Mesenchymal stem cell (in vitro differentiated cells and primary cell): ENCODE results near the gene PHF23.

Source experiments
- DNase-seq: peaks from one replicate; pipeline ENCODE4 v3.0.0-alpha.2; 2013
- H2AFZ ChIP-seq: one replicate; pipeline ENCODE4 v1.6.1; 2013; ENCODE audit warnings: low read depth, mild to moderate bottlenecking, control low read depth, inconsistent platforms, low read length, moderate library complexity
- H2AK5ac ChIP-seq: 2 replicates; pipeline ENCODE4 v1.6.1; 2013; ENCODE audit warnings: low read length, moderate library complexity, mild to moderate bottlenecking, inconsistent platforms; ENCODE audit not compliant: severe bottlenecking
- H2BK120ac ChIP-seq: one replicate; pipeline ENCODE4 v1.6.1; 2013; ENCODE audit warnings: low read depth, mild to moderate bottlenecking, inconsistent platforms, low read length, moderate library complexity
- H2BK12ac ChIP-seq, 2 experiments: one replicate each; pipeline ENCODE4 v1.6.1; 2013; ENCODE audit warnings: inconsistent platforms in 2 of 2, low read length in 2 of 2, mild to moderate bottlenecking in 2 of 2, moderate library complexity in 2 of 2, control low read depth in 1 of 2
- H2BK15ac ChIP-seq: one replicate; pipeline ENCODE4 v1.6.1; 2013; ENCODE audit warnings: mild to moderate bottlenecking, low read depth, inconsistent platforms; ENCODE audit not compliant: poor library complexity, severe bottlenecking
- H2BK5ac ChIP-seq: 2 replicates; pipeline ENCODE4 v1.6.1; 2013; ENCODE audit warnings: low read depth, mild to moderate bottlenecking, low read length, control low read depth, inconsistent platforms; ENCODE audit not compliant: poor library complexity, severe bottlenecking
- H3K14ac ChIP-seq, 2 experiments: one replicate each; pipeline ENCODE4 v1.6.1; 2013; ENCODE audit warnings: inconsistent platforms in 2 of 2, low read length in 2 of 2, control low read depth in 1 of 2, mild to moderate bottlenecking in 1 of 2, moderate library complexity in 1 of 2
- H3K18ac ChIP-seq, 2 experiments: one replicate each; pipeline ENCODE4 v1.6.1; 2013; ENCODE audit warnings: inconsistent platforms in 2 of 2, low read length in 2 of 2, control low read depth in 1 of 2, low read depth in 1 of 2, mild to moderate bottlenecking in 1 of 2
- H3K23ac ChIP-seq, 2 experiments: one replicate each; pipeline ENCODE4 v1.6.1; 2013; ENCODE audit warnings: inconsistent platforms in 2 of 2, low read length in 2 of 2, mild to moderate bottlenecking in 2 of 2, moderate library complexity in 2 of 2, control low read depth in 1 of 2
- H3K27ac ChIP-seq: 2 replicates; pipeline ENCODE4 v1.5.1; 2013; ENCODE audit warnings: mild to moderate bottlenecking, moderate library complexity, low read length, control low read depth, inconsistent platforms; ENCODE audit not compliant: poor library complexity, severe bottlenecking
- H3K27me3 ChIP-seq, 2 experiments: 2 replicates each; pipeline versions ENCODE4 v1.6.1 to v1.7.0; 2013; ENCODE audit warnings: low read length in 2 of 2, mild to moderate bottlenecking in 2 of 2, moderate library complexity in 2 of 2, control low read depth in 1 of 2, inconsistent platforms in 1 of 2; ENCODE audit not compliant: control insufficient read depth in 1 of 2, insufficient read depth in 1 of 2
- H3K36me3 ChIP-seq, 2 experiments: 2 replicates each; pipeline versions ENCODE4 v1.6.1 to v1.7.0; 2013; ENCODE audit warnings: low read length in 2 of 2, control low read depth in 1 of 2, inconsistent platforms in 1 of 2, low read depth in 1 of 2, mild to moderate bottlenecking in 1 of 2; ENCODE audit not compliant: insufficient read depth in 2 of 2, control insufficient read depth in 1 of 2
- H3K4ac ChIP-seq, 2 experiments: one replicate each; pipeline ENCODE4 v1.6.1; 2013; ENCODE audit warnings: inconsistent platforms in 2 of 2, low read length in 2 of 2, mild to moderate bottlenecking in 2 of 2, moderate library complexity in 2 of 2, control low read depth in 1 of 2, low read depth in 1 of 2
- H3K4me1 ChIP-seq: 2 replicates; pipeline ENCODE4 v1.6.1; 2013; ENCODE audit warnings: low read depth, low read length, control low read depth; ENCODE audit not compliant: control insufficient read depth, insufficient read depth
- H3K4me2 ChIP-seq: 2 replicates; pipeline ENCODE4 v1.6.1; 2013; ENCODE audit warnings: low read length, mild to moderate bottlenecking, inconsistent platforms; ENCODE audit not compliant: poor library complexity, severe bottlenecking
- H3K4me3 ChIP-seq, 2 experiments: 2 replicates each; pipeline versions ENCODE4 v1.5.1 to v1.7.0; 2013; ENCODE audit warnings: low read length in 2 of 2, mild to moderate bottlenecking in 2 of 2, control low read depth in 1 of 2, low read depth in 1 of 2; ENCODE audit not compliant: insufficient read depth in 1 of 2
- H3K79me1 ChIP-seq: replicated peaks from 2 replicates; pipeline ENCODE4 v1.6.1; 2013; ENCODE audit warnings: mild to moderate bottlenecking, control low read depth, low read length, inconsistent platforms; ENCODE audit not compliant: poor library complexity, severe bottlenecking
- H3K9ac ChIP-seq: 2 replicates; pipeline ENCODE4 v1.7.0; 2013; ENCODE audit warnings: mild to moderate bottlenecking, low read length, moderate library complexity
- H3K9me3 ChIP-seq: 2 replicates; pipeline ENCODE4 v1.7.0; 2013; ENCODE audit warnings: mild to moderate bottlenecking, low read length; ENCODE audit not compliant: control insufficient read depth
- H4K8ac ChIP-seq: one replicate; pipeline ENCODE4 v1.6.1; 2013; ENCODE audit warnings: inconsistent platforms, mild to moderate bottlenecking, low read length, moderate library complexity
- H4K91ac ChIP-seq: one replicate; pipeline ENCODE4 v1.6.1; 2013; ENCODE audit warnings: mild to moderate bottlenecking, low read length, inconsistent platforms
- WGBS: methylation state at CpG from one replicate; pipeline ENCODE4 v1.1.7; 2013; ENCODE audit warnings: mixed read lengths; 5-methylcytosine and 5-hydroxymethylcytosine counted together

The PHF23 gene

GRCh38 chr17:7280519-7281073, 41.3 kb upstream of the PHF23 start:
- Histone ChIP-seq H3K4me2 (peak overlapping the region; percentile 69), H2BK5ac (no peak overlapping the region), H2BK12ac (no peak overlapping the region), H2AK5ac (no peak overlapping the region), H4K91ac (no peak overlapping the region), H3K4me3 (peak overlapping the region in 1 of 2 experiments; percentile 77), H3K9me3 (no peaks in the 10 kb centered on the region), H3K4me1 (peaks cover 20% of the 10 kb centered on the region), H2BK15ac (no peak overlapping the region), H3K27ac (no peak overlapping the region), H4K8ac (no peak overlapping the region), H3K18ac (no peak overlapping the region), H3K23ac (no peak overlapping the region), H3K14ac (no peak overlapping the region), H3K9ac (peak overlapping the region; percentile 77), H2AFZ (no peak overlapping the region), H3K4ac (no peak overlapping the region), H3K27me3 (peaks cover 37 to 43% of the 10 kb centered on the region in 2 experiments), H3K36me3 (no peaks in the 10 kb centered on the region), H2BK120ac (no peak overlapping the region), H3K79me1 (no peaks in the 10 kb centered on the region)
- DNase-seq, result peak; percentile 86
- 1% methylated on average over 28 of the region's 29 CpGs for WGBS

GRCh38 chr17:7279448-7279847, 40.2 kb upstream of the PHF23 start:
- Histone ChIP-seq H2AK5ac (no peak overlapping the region), H3K27me3 (peaks cover 26 to 32% of the 10 kb centered on the region in 2 experiments), H4K8ac (no peak overlapping the region), H3K4ac (no peak overlapping the region), H2AFZ (no peak overlapping the region), H2BK5ac (no peak overlapping the region), H3K9me3 (no peaks in the 10 kb centered on the region), H2BK15ac (no peak overlapping the region), H3K4me1 (peaks cover 20% of the 10 kb centered on the region), H3K4me3 (no peak overlapping the region), H3K14ac (no peak overlapping the region), H3K18ac (no peak overlapping the region), H2BK12ac (no peak overlapping the region), H3K79me1 (no peaks in the 10 kb centered on the region), H3K4me2 (no peak overlapping the region), H3K27ac (no peak overlapping the region), H3K36me3 (no peaks in the 10 kb centered on the region), H4K91ac (no peak overlapping the region), H3K23ac (no peak overlapping the region), H2BK120ac (no peak overlapping the region), H3K9ac (no peak overlapping the region)
- WGBS, result 84% methylated on average over 7 of the region's 8 CpGs
- no peak for DNase-seq

DNA sequence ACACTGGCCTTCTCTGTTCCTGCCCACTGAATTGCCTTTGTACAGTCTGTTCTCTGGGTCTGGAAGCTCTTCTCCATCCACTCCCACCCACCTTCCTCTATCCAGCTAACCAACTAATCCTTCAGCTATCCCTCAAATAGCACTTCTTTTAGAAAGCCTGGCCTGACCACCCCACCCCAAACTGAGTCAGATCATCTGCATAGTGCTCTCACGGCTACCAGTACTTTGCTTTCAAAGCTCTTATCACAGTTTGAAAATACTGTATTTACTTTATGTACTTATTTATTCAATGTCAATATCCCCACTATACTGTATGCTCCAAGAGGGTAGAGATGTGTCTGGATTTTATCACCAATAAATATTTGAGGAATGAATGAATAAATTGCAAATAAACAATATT, 27.5 kb upstream of the PHF23 start:
- Histone ChIP-seq H4K8ac (no peak overlapping the region), H2BK15ac (no peak overlapping the region), H3K27me3 (peaks cover 11 to 15% of the 10 kb centered on the region in 2 experiments), H3K14ac (no peak overlapping the region), H2AK5ac (no peak overlapping the region), H3K4me3 (no peak overlapping the region), H3K36me3 (no peaks in the 10 kb centered on the region), H2BK12ac (no peak overlapping the region), H3K27ac (no peak overlapping the region), H4K91ac (no peak overlapping the region), H2BK120ac (no peak overlapping the region), H3K79me1 (no peaks in the 10 kb centered on the region), H3K23ac (no peak overlapping the region), H2BK5ac (no peak overlapping the region), H3K18ac (no peak overlapping the region), H3K4me2 (no peak overlapping the region), H3K9me3 (no peaks in the 10 kb centered on the region), H3K4me1 (peaks cover 14% of the 10 kb centered on the region), H3K9ac (no peak overlapping the region), H3K4ac (no peak overlapping the region), H2AFZ (no peak overlapping the region)
- WGBS, result no CpG with 5 or more reads among the region's 1 CpG
- DNase-seq, result no peak

- H3K27me3 ChIP-seq, result peaks cover 13 to 21% of the 10 kb centered on the region in 2 experiments
- H3K27ac ChIP-seq, result no peak overlapping the region
- H3K4me1 ChIP-seq, result peaks cover 26% of the 10 kb centered on the region
- no peak overlapping the region for H2BK5ac ChIP-seq
- H3K36me3 ChIP-seq, result peaks cover 9 to 14% of the 10 kb centered on the region in 2 experiments
- H4K91ac ChIP-seq, result no peak overlapping the region
- no peak overlapping the region for H3K14ac ChIP-seq
- no peak overlapping the region for H3K4me2 ChIP-seq
- H3K4me3 ChIP-seq, result no peak overlapping the region
- H2BK120ac ChIP-seq, result no peak overlapping the region
- H3K23ac ChIP-seq, result no peak overlapping the region
- H3K4ac ChIP-seq, result no peak overlapping the region
- no peak overlapping the region for H2AK5ac ChIP-seq
- H3K9ac ChIP-seq, result no peak overlapping the region
- H4K8ac ChIP-seq, result peak overlapping the region; percentile 71
- 63% methylated on average over 4 of the region's 4 CpGs for WGBS
- H3K9me3 ChIP-seq, result no peaks in the 10 kb centered on the region
- H2BK12ac ChIP-seq, result no peak overlapping the region
- peak overlapping the region; percentile 12 for H2BK15ac ChIP-seq
- H3K79me1 ChIP-seq, result no peaks in the 10 kb centered on the region
- H2AFZ ChIP-seq, result no peak overlapping the region
- no peak overlapping the region for H3K18ac ChIP-seq
- no peak for DNase-seq
Observed at GRCh38 chr17:7263801-7264078, 24.5 kb upstream of the PHF23 start.
